Caco-2 (cell line): ENCODE data around the gene UBA3. TPM values are rescaled to one million over a fixed set of nuclear protein-coding genes. Genes with fewer than 3 reads are reported as not detected.

Source experiments
- BruUV-seq: library from RNA; stranded (reverse); fragments of 400-500 nt; replicated peaks from 2 replicates; lab custom pipeline; 2021; lab: Mats Ljungman, UMichigan
- CTCF ChIA-PET: fragments of 300-600 bp; sonication (Branson Sonifier 250); formaldehyde crosslinking; loops from one replicate; lab custom pipeline; 2022; ENCODE audit warnings: antibody characterized with exemption; lab: Charles Lee
- POLR2A ChIA-PET: fragments of 300-600 bp; sonication (Branson Sonifier 250); formaldehyde crosslinking; loops from one replicate; lab custom pipeline; 2022; ENCODE audit warnings: antibody characterized with exemption; lab: Charles Lee
- DNase-seq, 2 experiments: peaks; one replicate each; pipeline versions ENCODE4 v3.0.0 to v3.0.0-alpha.2; 2020 to 2022
- H3K27me3 ChIP-seq: replicated peaks from 2 replicates; pipeline ENCODE4 v1.6.0; 2011; ENCODE audit warnings: low read length; ENCODE audit not compliant: control insufficient read depth, insufficient read depth
- H3K36me3 ChIP-seq: 2 replicates; pipeline ENCODE4 v1.5.1; 2011; ENCODE audit warnings: low read length; ENCODE audit not compliant: control insufficient read depth, insufficient read depth
- H3K4me1 ChIP-seq: fragments of 250-450 bp; sonication (Bioruptor Pico); 2 replicates; pipeline ENCODE4 v1.5.1; 2020; ENCODE audit warnings: mild to moderate bottlenecking
- H3K4me3 ChIP-seq: 2 replicates; pipeline ENCODE4 v1.5.1; 2011; ENCODE audit warnings: low read depth, mild to moderate bottlenecking, control low read depth, low read length
- H3K9me3 ChIP-seq: fragments of 250-450 bp; sonication (Bioruptor Pico); 2 replicates; pipeline ENCODE4 v1.5.1; 2020; ENCODE audit warnings: mild to moderate bottlenecking, moderate library complexity
- H3K27ac Mint-ChIP-seq: one replicate; pipeline ENCODE4 v1.8.0; 2022; ENCODE audit warnings: mixed read lengths; ENCODE audit not compliant: unreplicated experiment
- H3K27me3 Mint-ChIP-seq: one replicate; pipeline ENCODE4 v1.8.0; 2022; ENCODE audit warnings: mixed read lengths; ENCODE audit not compliant: insufficient read depth, unreplicated experiment
- H3K36me3 Mint-ChIP-seq: one replicate; pipeline ENCODE4 v1.8.0; 2022; ENCODE audit warnings: mild to moderate bottlenecking, mixed read lengths; ENCODE audit not compliant: insufficient read depth, unreplicated experiment
- H3K4me1 Mint-ChIP-seq: one replicate; pipeline ENCODE4 v1.8.0; 2022; ENCODE audit warnings: low read depth, mixed read lengths; ENCODE audit not compliant: unreplicated experiment
- H3K4me3 Mint-ChIP-seq: one replicate; pipeline ENCODE4 v1.8.0; 2022; ENCODE audit warnings: mild to moderate bottlenecking, moderate library complexity, mixed read lengths; ENCODE audit not compliant: unreplicated experiment
- H3K9me3 Mint-ChIP-seq: one replicate; pipeline ENCODE4 v1.8.0; 2022; ENCODE audit warnings: mixed read lengths; ENCODE audit not compliant: unreplicated experiment
- intact Hi-C: fragments of 100-400 bp; cut with micrococcal nuclease; formaldehyde crosslinking; loops from one replicate; pipeline ENCODE4 v1.10.0; 2022; ENCODE audit not compliant: unreplicated experiment
- total RNA-seq: library from RNA; stranded (reverse); gene quantifications from 2 replicates; pipeline ENCODE4 v1.2.3, GENCODE V29; 2022
- TF ChIP-seq, protein P1 (sequence below), 2 experiments: fragments of 200-600 bp in 1 of 2; IDR thresholded peaks; 1 replicate in 1 of 2; 2 replicates in 1 of 2; pipeline versions ENCODE4 v1.5.1 to v1.8.0; 2011 to 2022; ENCODE audit warnings: antibody characterized with exemption in 1 of 2, control low read depth in 1 of 2, inconsistent platforms in 1 of 2, low read depth in 1 of 2, low read length in 1 of 2, mild to moderate bottlenecking in 1 of 2, moderate library complexity in 1 of 2; ENCODE audit not compliant: insufficient read depth in 1 of 2, severe bottlenecking in 1 of 2, unreplicated experiment in 1 of 2

UBA3 gene
- total RNA-seq, 1 experiment from 2014 or later, result 49.6 TPM

DNA sequence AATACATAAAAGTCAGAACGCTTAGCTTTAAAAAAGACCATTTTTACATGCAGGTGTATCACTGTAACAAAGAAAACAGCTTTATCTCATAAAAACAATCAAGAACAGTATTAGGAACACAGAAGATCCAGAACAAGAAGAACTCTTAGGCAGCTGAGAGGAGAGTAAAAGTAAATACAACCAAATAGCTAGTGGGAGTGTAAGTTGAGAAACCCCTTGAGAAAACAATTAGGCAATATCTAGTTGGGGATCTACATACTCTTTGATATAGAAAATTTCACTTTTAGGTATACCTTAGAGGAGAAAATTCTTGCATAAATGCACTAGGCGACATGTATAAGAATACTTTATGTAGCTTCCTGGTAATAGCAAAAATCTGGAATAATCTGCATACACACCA, 35.6 kb downstream of the UBA3 start:
- H3K4me3 ChIP-seq, result no peak overlapping the region

DNA sequence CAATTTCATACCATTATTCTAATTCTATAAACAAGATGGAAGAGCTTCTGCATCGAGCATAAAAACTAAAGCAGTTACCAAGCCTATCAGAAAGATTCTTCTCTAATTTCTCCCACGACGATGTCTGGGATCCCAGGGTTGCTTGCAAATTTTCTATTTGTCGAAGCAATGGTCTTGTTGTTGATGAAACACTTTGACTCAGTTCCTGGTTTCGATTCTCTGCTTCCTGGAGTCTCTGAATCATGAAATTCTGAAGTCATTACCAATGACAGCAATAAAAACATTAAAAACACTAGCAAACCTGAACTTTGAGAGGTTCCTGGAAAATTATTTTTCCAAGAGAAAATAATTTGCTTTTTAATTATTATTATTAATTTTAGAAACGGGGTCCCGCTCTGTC, 46.7 kb downstream of the UBA3 start:
- Mint-ChIP-seq H3K36me3 (peaks cover 79% of the 10 kb centered on the region), H3K4me1 (no peaks in the 10 kb centered on the region), H3K9me3 (no peaks in the 10 kb centered on the region), H3K27me3 (no peaks in the 10 kb centered on the region), H3K4me3 (no peak overlapping the region), H3K27ac (no peak overlapping the region)
- ChIA-PET POLR2A (no interaction called here), CTCF (no interaction called here)
- Histone ChIP-seq H3K4me1 (no peaks in the 10 kb centered on the region), H3K27me3 (no peaks in the 10 kb centered on the region), H3K9me3 (no peaks in the 10 kb centered on the region), H3K36me3 (no peaks in the 10 kb centered on the region), H3K4me3 (no peak overlapping the region)
- no peak for DNase-seq
- intact Hi-C loops, result no loop called here
- no TSS peak for BruUV-seq
- TF ChIP-seq, protein P1, sequence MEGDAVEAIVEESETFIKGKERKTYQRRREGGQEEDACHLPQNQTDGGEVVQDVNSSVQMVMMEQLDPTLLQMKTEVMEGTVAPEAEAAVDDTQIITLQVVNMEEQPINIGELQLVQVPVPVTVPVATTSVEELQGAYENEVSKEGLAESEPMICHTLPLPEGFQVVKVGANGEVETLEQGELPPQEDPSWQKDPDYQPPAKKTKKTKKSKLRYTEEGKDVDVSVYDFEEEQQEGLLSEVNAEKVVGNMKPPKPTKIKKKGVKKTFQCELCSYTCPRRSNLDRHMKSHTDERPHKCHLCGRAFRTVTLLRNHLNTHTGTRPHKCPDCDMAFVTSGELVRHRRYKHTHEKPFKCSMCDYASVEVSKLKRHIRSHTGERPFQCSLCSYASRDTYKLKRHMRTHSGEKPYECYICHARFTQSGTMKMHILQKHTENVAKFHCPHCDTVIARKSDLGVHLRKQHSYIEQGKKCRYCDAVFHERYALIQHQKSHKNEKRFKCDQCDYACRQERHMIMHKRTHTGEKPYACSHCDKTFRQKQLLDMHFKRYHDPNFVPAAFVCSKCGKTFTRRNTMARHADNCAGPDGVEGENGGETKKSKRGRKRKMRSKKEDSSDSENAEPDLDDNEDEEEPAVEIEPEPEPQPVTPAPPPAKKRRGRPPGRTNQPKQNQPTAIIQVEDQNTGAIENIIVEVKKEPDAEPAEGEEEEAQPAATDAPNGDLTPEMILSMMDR (IDR thresholded peaks at IDR 0.05; ENCODE audit: insufficient read depth in 1 of 2, low read depth in 1 of 2, low read length in 1 of 2, severe bottlenecking in 1 of 2, unreplicated experiment in 1 of 2), result no peak

More for the DNA sequence above, 35.6 kb downstream of the UBA3 start:
- H3K27ac Mint-ChIP-seq, result no peak overlapping the region
- peaks cover 2% of the 10 kb centered on the region; the same call in 1 of the 2 replicates for H3K36me3 ChIP-seq
- intact Hi-C loops, result no loop called here
- POLR2A ChIA-PET, result no interaction called here
- DNase-seq, result no peak
- no peaks in the 10 kb centered on the region for H3K4me1 Mint-ChIP-seq
- no peaks in the 10 kb centered on the region for H3K27me3 Mint-ChIP-seq
- H3K27me3 ChIP-seq, result no peaks in the 10 kb centered on the region
- no peaks in the 10 kb centered on the region for H3K4me1 ChIP-seq
- CTCF ChIA-PET, result no interaction called here
- no peaks in the 10 kb centered on the region for H3K9me3 Mint-ChIP-seq
- BruUV-seq, result no TSS peak
- no peak overlapping the region for H3K4me3 Mint-ChIP-seq
- TF ChIP-seq, protein P1 (IDR thresholded peaks at IDR 0.05; ENCODE audit: insufficient read depth in 1 of 2, low read depth in 1 of 2, low read length in 1 of 2, severe bottlenecking in 1 of 2, unreplicated experiment in 1 of 2), result no peak
- peaks cover 50% of the 10 kb centered on the region for H3K36me3 Mint-ChIP-seq
- H3K9me3 ChIP-seq, result no peaks in the 10 kb centered on the region

DNA sequence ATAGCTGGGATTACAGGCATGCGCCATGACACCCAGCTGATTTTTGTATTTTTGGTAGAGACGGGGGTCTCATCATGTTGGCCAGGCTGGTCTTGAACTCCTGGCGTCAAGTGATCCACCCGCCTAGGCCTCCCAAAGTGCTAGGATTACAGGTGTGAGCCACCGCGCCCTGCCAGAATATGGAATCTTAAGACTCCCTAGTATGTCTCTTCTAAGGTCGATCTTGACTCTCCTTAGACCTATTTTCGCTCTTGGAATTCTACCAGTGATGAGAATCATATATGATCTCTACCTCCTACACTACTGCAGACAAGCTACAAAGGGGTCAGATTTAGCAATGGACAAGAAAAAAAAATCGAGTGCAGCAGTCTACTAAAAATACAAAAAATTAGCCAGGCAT, 47.4 kb downstream of the UBA3 start:
- TF ChIP-seq, protein P1 (IDR thresholded peaks at IDR 0.05; ENCODE audit: insufficient read depth in 1 of 2, low read depth in 1 of 2, low read length in 1 of 2, severe bottlenecking in 1 of 2, unreplicated experiment in 1 of 2), result no peak
- Histone ChIP-seq H3K36me3 (no peaks in the 10 kb centered on the region), H3K27me3 (no peaks in the 10 kb centered on the region), H3K4me1 (no peaks in the 10 kb centered on the region), H3K4me3 (no peak overlapping the region), H3K9me3 (no peaks in the 10 kb centered on the region)
- DNase-seq, result no peak
- Mint-ChIP-seq H3K27me3 (no peaks in the 10 kb centered on the region), H3K36me3 (peaks cover 78% of the 10 kb centered on the region), H3K4me1 (no peaks in the 10 kb centered on the region), H3K27ac (no peak overlapping the region), H3K4me3 (no peak overlapping the region), H3K9me3 (no peaks in the 10 kb centered on the region)
- POLR2A ChIA-PET, result interaction anchor here (0.7 kb wide), 1 partner anchor 20 kb away, joined by 5 read pairs; no protein-coding TSS in a partner anchor
- intact Hi-C loops, result no loop called here
- BruUV-seq, result no TSS peak
- CTCF ChIA-PET, result no interaction called here
